ENCODE results near the gene ELMO1.

ELMO1 gene

GRCh38 chr7:37110660-37111424 lies 337.8 kb downstream of the ELMO1 start:
- no peak for DNase-seq

DNA sequence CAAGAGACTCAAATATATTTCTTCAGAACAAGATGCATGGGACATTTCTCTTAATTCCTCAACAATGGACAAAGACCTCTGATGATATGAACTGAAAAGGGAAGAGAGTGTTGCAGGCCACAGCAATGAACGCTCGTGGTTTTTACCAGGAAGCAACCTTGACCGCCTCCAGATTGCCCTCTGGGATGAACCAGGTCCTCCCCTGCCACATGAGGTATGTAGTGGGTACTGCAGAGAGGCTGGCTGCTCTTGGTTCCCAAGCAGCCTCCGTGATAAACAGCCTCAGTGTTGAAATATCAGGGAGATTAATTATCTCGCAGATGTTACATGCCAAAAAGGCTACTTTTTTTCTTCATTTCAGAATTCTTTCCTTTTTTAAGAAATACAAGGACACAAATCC lies 338.8 kb downstream of the ELMO1 start:
- no peak for DNase-seq

- no peak for DNase-seq
These were observed 339.5 kb downstream of the ELMO1 start for GRCh38 chr7:37109016-37109683.

GRCh38 chr7:37108615-37109014 lies 340.0 kb downstream of the ELMO1 start:
- no peak for DNase-seq

DNA sequence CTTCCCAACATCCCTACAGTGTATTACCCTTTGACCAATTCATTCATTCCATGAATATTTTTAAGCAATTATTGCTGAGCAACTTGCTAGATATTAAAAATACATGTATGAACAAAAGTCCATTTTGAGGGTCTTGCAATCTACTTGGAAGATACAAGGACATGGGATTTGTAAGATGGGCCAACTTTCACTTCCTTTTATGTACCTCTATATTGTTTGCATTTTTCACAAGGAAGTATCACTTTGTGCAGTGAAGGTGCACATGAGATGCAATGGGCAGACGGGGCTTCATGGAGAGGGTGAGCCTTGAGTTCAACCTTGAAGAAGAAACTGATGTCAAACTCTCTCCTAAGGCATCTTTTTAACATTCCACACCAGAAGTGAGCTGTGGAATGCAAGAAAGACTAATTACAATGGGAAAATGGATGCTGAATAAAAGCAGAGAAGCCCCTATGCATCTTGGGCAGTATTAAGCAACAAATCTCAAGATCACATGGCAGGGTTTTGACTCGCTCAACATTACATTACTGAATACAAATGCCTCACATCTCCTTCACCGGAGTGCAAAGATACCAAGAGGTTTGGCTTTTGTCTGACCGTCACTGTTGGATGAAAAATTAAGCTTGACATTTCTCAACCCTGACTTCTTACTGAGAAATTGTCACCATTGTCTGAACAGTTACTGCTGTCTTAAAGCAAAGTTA lies 341.5 kb downstream of the ELMO1 start:
- no peak for DNase-seq

DNA sequence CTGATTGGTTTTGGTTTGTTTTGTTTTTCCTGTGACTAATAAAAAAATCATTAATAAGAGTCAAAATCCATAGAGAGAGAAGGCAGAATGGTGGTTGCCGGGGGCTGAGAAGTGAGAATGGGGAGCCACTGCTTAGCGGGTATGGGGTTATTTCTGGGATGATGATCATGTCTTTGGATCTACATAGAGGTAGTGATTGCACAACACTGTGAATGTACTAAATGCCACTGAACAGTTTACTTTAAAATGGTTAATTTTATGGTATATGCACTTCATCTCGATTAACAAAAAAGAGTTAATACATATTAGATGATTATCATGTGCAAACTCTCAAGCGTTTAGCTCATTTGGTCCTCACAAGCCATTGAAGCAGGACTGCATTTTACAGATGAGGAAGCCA lies 342.9 kb downstream of the ELMO1 start:
- DNase-seq = no peak

- DNase-seq = no peak
These were observed 343.7 kb downstream of the ELMO1 start for GRCh38 chr7:37104822-37105518.

- DNase-seq = no peak
These were observed 346.0 kb downstream of the ELMO1 start for GRCh38 chr7:37102518-37103137.

- DNase-seq = no peak
These were observed 347.8 kb downstream of the ELMO1 start for GRCh38 chr7:37100735-37101331.

DNA sequence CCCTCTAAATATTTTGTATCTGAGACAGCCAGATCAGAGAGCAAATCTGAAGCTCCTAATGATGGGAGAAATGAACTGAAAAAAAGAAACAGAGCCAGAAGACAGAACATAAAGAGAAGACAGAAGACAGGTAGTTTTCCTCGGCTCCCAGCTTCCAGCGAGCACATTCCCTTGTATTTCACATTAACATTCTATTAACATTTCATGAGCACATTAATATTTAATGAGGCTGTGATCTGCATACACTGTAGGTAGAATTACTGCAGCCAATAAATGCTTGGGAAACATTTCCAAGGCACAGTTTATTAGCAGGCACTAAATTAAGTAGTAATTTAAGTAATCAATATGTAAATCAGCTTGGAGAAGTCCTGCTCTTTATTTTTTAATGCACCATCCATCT lies 349.9 kb downstream of the ELMO1 start:
- DNase-seq = no peak

DNA sequence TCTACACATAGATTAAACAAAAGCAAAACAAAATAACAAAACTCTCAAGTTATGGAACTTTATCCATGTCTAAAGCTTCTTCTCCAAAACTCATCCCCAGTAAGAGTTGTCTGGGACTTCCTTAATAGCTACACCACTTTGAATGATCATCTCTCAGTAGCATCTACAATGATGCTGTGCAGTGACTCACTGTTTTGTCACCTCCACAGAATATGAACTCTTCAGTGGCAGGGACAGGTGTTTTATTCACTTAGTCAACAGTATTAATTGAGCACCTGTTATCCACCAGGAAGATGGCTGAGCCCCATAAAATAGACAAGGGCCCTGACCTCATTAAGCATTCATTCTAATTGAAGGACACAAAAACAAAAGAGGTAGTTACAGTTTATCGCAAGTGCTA lies 350.7 kb downstream of the ELMO1 start:
- no peak for DNase-seq

DNA sequence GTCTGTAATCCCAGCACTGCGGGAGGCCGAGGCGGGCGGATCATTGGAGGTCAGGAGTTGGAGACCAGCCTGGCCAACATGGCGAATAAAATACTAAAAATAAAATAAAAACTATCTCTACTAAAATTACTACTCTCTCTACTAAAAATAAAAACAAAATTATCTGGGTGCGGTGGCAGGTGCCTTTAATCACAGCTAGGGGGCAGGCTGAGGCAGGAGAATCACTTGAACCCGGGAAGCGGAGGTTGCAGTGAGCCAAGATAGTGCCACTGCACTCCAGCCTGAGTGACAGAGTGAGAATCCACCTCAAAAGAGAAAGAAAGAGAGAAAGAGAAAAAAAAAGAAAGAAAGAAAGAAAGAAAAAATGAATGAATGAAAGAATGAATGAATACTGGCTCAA lies 351.4 kb downstream of the ELMO1 start:
- DNase-seq = no peak

- DNase-seq = no peak
These were observed 352.3 kb downstream of the ELMO1 start for GRCh38 chr7:37096341-37096740.

- DNase-seq = no peak
These were observed 353.5 kb downstream of the ELMO1 start for GRCh38 chr7:37095122-37095521.

DNA sequence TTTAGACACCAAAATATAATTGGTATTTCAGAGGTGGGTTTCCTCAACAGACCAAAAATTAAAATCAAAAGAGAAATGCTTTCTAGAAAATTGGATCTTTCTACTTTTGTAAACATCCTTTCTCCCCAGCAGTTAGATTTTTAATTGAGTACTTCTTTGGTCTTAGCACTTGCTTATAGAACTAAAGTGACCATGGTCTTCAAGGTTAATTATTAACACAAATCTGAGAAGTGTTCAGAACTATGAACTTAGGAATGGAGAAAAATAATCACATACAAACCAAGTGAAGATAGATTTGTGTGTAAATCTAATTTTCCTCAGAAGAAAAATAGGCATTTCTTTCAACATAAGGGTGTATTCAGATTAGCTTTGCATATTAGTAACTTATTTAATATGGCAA lies 355.4 kb downstream of the ELMO1 start:
- no peak for DNase-seq

DNA sequence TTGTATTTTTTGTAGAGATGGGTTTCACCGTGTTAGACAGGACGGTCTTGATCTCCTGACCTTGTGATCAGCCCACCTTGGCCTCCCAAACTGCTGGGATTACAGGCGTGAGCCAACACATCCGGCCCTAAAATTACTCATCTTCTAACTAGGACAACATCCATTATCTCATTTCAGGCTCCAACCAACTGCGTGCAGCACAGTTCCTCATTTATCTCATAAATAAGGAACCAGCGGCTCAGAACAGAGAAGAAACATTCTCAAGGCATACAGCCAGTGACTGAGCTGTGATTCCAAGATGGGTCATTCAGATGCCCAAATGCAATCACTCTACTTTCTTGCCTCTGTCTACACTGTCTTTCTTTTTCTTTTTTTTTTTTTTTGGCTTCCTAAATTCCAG lies 356.1 kb downstream of the ELMO1 start:
- no peak for DNase-seq

DNA sequence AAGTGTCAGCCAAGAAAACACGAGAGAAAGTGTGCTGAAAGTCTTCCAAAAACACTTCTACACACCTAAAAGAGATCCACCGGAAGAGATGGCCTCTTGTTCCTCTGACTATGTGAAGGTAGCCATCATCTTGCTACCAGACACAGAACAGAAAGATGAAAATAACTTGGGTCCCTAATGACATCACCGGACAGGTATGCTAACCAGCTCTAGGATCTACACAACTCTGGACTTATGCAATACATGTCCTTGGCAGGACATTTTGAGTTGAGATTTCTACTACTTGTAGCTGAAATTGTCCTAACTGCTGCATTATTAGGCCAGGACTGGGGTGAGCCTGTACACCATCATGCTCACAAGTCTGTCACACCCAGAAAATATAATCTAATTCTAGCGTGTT lies 358.7 kb downstream of the ELMO1 start:
- DNase-seq = no peak

GRCh38 chr7:37085600-37085999 lies 363.1 kb downstream of the ELMO1 start:
- no peak for DNase-seq

- DNase-seq = no peak
These were observed 364.4 kb downstream of the ELMO1 start for GRCh38 chr7:37084303-37084702.

GRCh38 chr7:37083311-37084096 lies 365.2 kb downstream of the ELMO1 start:
- DNase-seq = no peak

DNA sequence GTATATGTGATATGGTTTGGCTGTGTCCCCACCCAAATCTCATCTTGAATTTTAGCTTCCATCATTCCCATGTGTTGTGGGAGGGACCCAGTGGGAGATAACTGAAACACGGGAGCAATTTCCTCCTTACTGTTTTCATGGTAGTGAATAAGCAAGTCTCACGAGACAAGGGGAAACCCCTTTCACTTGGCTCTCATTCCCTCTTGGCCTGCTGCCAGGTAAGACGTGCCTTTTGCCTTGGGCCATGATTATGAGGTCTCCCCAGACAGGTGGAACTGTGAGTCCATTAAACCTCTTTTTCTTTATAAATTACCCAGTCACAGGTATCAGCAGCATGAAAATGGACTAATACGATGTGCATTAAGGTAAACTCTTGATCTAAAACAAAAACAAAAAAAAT lies 367.2 kb downstream of the ELMO1 start:
- DNase-seq = no peak

DNA sequence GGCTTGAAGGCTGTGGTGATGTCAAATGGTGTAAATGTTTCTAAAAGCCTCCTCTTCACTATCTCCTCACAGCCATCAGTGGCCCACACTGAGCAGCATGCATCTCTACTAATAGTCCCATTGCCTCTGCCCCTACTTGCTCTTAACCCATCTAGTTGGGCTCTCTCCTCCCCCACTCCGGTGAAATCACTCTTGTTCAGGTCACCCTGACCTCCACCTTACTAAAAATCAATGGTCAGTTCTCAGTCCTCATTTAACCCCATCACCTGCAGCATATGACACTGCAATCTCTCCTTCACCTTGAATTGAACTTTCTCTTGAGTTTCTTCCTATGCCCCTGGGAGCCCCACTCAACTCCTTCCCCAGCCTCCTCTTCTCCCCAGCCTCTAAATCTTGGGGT lies 369.2 kb downstream of the ELMO1 start:
- no peak for DNase-seq
